Activated CD4-positive, alpha-beta T cell treated with anti-CD3 and anti-CD28 coated beads, Interleukin-2, amount 10 ng/mL, durations not matched to agents 24 days and 14 days (primary cell): ENCODE results near the gene MKKS. TPM values are rescaled to one million over a fixed set of nuclear protein-coding genes. Genes with fewer than 3 reads are reported as not detected.

Experiments used
- DNase-seq: peaks from one replicate; pipeline ENCODE4 v3.0.0; 2022
- H3K27ac Mint-ChIP-seq: one replicate; pipeline ENCODE4 v1.8.0; 2022; ENCODE audit warnings: mild to moderate bottlenecking, mixed read lengths
- H3K27me3 Mint-ChIP-seq: one replicate; pipeline ENCODE4 v1.8.0; 2022; ENCODE audit warnings: mixed read lengths
- H3K36me3 Mint-ChIP-seq: one replicate; pipeline ENCODE4 v1.8.0; 2022; ENCODE audit warnings: low read depth, mild to moderate bottlenecking, mixed read lengths
- H3K4me1 Mint-ChIP-seq: one replicate; pipeline ENCODE4 v1.8.0; 2021; ENCODE audit warnings: mixed read lengths
- H3K4me3 Mint-ChIP-seq: one replicate; pipeline ENCODE4 v1.8.0; 2022; ENCODE audit warnings: mild to moderate bottlenecking, moderate library complexity, mixed read lengths
- H3K9me3 Mint-ChIP-seq: one replicate; pipeline ENCODE4 v1.8.0; 2021; ENCODE audit warnings: mixed read lengths
- intact Hi-C: fragments of 100-400 bp; cut with micrococcal nuclease; formaldehyde crosslinking; loops from one replicate; pipeline ENCODE4 v1.15.1; 2023
- total RNA-seq: library from RNA; stranded (reverse); gene quantifications from 2 replicates; pipeline ENCODE4 v1.2.3, GENCODE V29; 2022

The MKKS gene
- total RNA-seq, 1 donor from 2014 or later: 8.0 TPM

DNA sequence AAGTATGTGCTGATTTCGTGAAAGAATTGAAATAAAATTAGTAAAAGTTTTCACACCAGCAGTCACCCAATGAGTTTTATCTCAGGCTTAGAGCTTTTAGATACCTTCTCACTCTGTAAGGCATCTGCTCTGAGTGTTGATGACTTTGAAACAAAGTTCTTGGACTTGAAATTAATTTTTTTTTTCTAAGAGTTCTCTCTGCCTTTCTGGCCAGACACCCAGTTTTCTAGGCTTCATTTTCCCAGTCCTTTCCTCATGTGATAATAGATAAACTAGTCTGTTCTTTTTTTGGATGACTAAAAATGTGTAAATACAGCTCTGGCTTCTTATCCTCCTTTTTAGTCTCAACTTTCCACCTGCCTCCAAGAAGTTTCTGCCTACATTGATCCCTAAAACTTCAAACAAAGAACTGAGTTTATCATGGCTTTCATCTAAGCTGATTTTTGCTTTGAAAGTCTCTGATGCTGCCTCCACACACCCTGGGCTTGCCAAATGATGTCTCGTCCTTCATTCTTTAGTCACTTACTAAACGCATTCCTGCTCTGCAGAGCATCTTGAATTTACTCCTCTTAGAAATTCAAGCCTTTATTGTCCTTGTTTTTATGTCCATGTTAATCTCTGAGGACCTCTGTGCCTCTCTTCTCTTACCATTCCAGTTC lies 33.8 kb upstream of the MKKS start:
- DNase-seq: no peak
- Mint-ChIP-seq H3K4me3 (no peak overlapping the region), H3K4me1 (peaks cover 14% of the 10 kb centered on the region), H3K9me3 (peaks cover 11% of the 10 kb centered on the region), H3K36me3 (peaks cover 16% of the 10 kb centered on the region), H3K27ac (no peak overlapping the region), H3K27me3 (no peaks in the 10 kb centered on the region)
- intact Hi-C loops: loop anchor here (2.0 kb wide), 1 partner anchor 69 kb away; no protein-coding TSS in a partner anchor

DNA sequence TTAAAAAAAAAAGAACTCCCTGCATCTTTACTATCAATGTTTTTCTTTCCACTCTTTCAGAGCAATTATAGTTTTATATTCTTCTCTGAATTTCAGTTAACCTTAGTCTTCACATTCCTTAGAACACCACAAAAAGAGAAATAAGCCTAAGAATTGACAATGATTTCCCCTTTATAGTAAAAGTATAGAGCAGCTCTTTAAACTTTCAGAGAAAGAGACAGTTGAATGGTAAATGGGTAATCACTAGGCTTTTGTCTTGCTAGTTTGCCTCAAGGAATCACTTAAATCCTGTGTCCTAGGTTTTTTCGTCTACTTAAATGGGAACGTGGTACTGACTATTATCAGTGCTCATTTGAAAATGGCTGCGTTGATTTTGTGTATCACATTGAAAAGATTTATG lies 32.8 kb upstream of the MKKS start:
- intact Hi-C loops: no loop called here
- H3K36me3 Mint-ChIP-seq: peaks cover 20% of the 10 kb centered on the region
- H3K9me3 Mint-ChIP-seq: peaks cover 13% of the 10 kb centered on the region
- no peaks in the 10 kb centered on the region for H3K27me3 Mint-ChIP-seq
- H3K4me1 Mint-ChIP-seq: peaks cover 18% of the 10 kb centered on the region
- H3K4me3 Mint-ChIP-seq: no peak overlapping the region
- no peak overlapping the region for H3K27ac Mint-ChIP-seq
- DNase-seq: no peak

DNA sequence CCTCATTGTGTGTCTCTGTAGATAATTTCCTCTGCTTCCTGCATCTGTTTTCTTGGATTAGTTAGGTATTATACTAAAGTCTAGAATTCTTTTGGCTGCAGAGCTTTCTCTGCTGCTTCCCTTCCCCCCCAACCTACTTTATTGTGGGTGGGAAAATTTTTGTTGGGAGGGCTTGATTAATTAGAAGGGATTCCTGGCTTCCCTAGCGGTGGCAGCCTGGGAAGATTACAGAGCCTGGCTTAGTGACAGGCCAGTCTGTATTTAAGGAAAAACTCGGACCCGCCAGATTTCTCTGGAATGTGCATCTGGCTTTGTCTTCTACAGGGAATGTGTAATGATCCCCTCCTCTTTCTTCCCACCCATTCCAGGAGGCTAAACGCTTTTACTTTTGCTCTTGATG lies 32.3 kb upstream of the MKKS start:
- Mint-ChIP-seq H3K4me3 (no peak overlapping the region), H3K27ac (no peak overlapping the region), H3K9me3 (peaks cover 16% of the 10 kb centered on the region), H3K36me3 (peaks cover 19% of the 10 kb centered on the region), H3K4me1 (peaks cover 22% of the 10 kb centered on the region), H3K27me3 (no peaks in the 10 kb centered on the region)
- DNase-seq: peak; percentile 29
- intact Hi-C loops: no loop called here

DNA sequence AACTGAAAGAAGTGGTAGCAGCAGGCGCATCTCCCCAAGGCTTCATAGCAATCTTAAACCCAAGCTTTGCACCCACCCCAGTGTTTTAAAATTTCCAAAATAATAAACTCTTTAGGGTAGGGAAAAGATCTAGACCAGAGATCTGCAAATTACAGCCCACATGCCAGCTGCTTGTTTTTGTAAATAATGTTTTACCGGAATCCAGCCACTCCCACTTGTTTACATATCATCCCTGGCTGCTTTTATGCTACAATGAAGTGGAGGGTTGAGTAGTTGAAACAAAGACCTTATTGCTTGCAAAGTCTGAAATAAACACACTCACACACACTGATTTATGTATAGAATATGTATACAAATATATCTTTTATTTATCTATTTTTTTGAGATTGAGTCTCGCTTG lies 31.1 kb upstream of the MKKS start:
- peaks cover 22% of the 10 kb centered on the region for H3K4me1 Mint-ChIP-seq
- H3K4me3 Mint-ChIP-seq: no peak overlapping the region
- peaks cover 22% of the 10 kb centered on the region for H3K9me3 Mint-ChIP-seq
- no peak overlapping the region for H3K27ac Mint-ChIP-seq
- peaks cover 24% of the 10 kb centered on the region for H3K36me3 Mint-ChIP-seq
- H3K27me3 Mint-ChIP-seq: no peaks in the 10 kb centered on the region
- intact Hi-C loops: no loop called here
- DNase-seq: no peak

DNA sequence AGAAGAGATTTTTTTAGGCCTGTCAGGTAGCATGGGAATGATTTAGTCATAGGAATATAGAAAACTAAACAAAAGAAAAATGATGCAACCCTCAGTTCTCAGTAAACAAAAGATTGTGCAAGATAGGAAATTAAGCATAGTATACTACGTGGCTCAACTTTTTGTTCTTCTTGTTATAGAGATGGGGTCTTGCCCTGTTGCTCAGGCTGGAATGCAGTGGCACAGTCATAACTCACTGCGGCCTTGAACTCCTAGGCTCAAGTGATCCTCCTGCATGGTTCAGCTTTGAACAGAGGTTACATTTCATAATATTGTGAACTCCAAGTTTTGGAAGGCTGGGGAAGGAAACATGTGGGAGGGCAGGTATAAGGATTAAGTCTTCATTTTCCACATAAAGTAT lies 29.6 kb upstream of the MKKS start:
- Mint-ChIP-seq H3K9me3 (peaks cover 27% of the 10 kb centered on the region), H3K27ac (no peak overlapping the region), H3K36me3 (peaks cover 32% of the 10 kb centered on the region)

GRCh38 chr20:10462516-10462915 lies 28.5 kb upstream of the MKKS start:
- H3K4me1 Mint-ChIP-seq: peaks cover 13% of the 10 kb centered on the region
- H3K9me3 Mint-ChIP-seq: peaks cover 27% of the 10 kb centered on the region
- peaks cover 38% of the 10 kb centered on the region for H3K36me3 Mint-ChIP-seq
- no peak for DNase-seq
- H3K27me3 Mint-ChIP-seq: no peaks in the 10 kb centered on the region
- H3K4me3 Mint-ChIP-seq: no peak overlapping the region
- intact Hi-C loops: no loop called here
- no peak overlapping the region for H3K27ac Mint-ChIP-seq

More for the DNA sequence above, 29.6 kb upstream of the MKKS start:
- peaks cover 19% of the 10 kb centered on the region for H3K4me1 Mint-ChIP-seq
- no peak for DNase-seq
- no peaks in the 10 kb centered on the region for H3K27me3 Mint-ChIP-seq
- H3K4me3 Mint-ChIP-seq: no peak overlapping the region
- intact Hi-C loops: loop anchor here (1.0 kb wide), 1 partner anchor 29 kb away; the partner anchor contains the start of gene MKKS

DNA sequence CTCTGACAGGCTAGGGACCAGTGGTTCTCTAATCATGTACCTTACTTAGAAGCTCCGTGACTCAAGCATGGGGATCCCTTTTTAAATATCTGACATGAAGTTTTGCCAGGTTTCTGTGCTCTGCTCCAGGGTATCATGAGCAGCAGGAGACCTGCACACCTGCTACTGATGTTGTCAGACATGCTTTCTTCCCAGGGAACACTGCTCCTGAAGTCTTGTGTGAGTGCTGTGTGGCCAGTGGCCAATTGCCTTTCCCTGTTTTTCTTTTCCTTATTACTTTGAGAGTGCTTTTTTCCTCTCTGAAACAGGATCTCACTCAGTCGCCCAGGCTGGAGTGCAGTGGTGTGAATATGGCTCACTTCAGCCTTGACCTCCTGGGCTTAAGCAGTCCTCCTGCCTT lies 27.5 kb upstream of the MKKS start:
- Mint-ChIP-seq H3K27ac (no peak overlapping the region), H3K36me3 (peaks cover 43% of the 10 kb centered on the region)
- intact Hi-C loops: no loop called here

GRCh38 chr20:10454151-10454750 lies 20.2 kb upstream of the MKKS start:
- peak overlapping the region; percentile 10 for H3K27ac Mint-ChIP-seq
- no peaks in the 10 kb centered on the region for H3K27me3 Mint-ChIP-seq
- H3K36me3 Mint-ChIP-seq: peaks cover 23% of the 10 kb centered on the region
- DNase-seq: no peak
- H3K4me3 Mint-ChIP-seq: peak overlapping the region; percentile 8
- peaks cover under 1% of the 10 kb centered on the region for H3K9me3 Mint-ChIP-seq
- H3K4me1 Mint-ChIP-seq: peaks cover 20% of the 10 kb centered on the region
- intact Hi-C loops: no loop called here

More for the DNA sequence above, 27.5 kb upstream of the MKKS start:
- Mint-ChIP-seq H3K4me3 (no peak overlapping the region), H3K9me3 (peaks cover 27% of the 10 kb centered on the region), H3K27me3 (no peaks in the 10 kb centered on the region), H3K4me1 (peaks cover 13% of the 10 kb centered on the region)
- DNase-seq: peak; percentile 35

- H3K27ac Mint-ChIP-seq: peak overlapping the region; percentile 70
- H3K36me3 Mint-ChIP-seq: peaks cover 14% of the 10 kb centered on the region
- H3K4me3 Mint-ChIP-seq: peak overlapping the region; percentile 38
- H3K9me3 Mint-ChIP-seq: no peaks in the 10 kb centered on the region
- peak; percentile 81 for DNase-seq
- H3K4me1 Mint-ChIP-seq: peaks cover 22% of the 10 kb centered on the region
- H3K27me3 Mint-ChIP-seq: no peaks in the 10 kb centered on the region
- intact Hi-C loops: no loop called here
These were observed 19.2 kb upstream of the MKKS start for GRCh38 chr20:10453241-10453640.

DNA sequence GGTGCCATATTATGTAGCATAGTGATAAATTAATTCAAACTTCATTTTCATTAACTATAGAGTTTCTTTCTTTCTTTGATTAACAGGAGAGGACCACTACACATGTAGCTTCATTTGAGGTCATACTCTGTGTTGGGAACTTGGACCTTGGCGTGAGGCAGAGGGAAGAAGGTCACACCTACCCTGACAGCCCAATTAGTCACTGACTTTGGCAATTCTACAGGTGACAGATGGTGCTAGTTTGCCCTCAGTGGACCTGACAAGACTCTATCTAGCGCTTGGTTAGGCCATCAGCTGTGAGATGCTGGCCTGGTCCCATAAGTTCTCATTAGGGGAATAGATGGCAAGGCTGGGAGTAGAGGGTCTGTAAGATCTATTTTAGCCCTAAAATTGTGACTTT lies 15.2 kb upstream of the MKKS start:
- H3K9me3 Mint-ChIP-seq: no peaks in the 10 kb centered on the region
- H3K27ac Mint-ChIP-seq: no peak overlapping the region
- H3K4me3 Mint-ChIP-seq: no peak overlapping the region
- H3K27me3 Mint-ChIP-seq: no peaks in the 10 kb centered on the region
- intact Hi-C loops: no loop called here
- no peak for DNase-seq
- H3K36me3 Mint-ChIP-seq: peaks cover 7% of the 10 kb centered on the region
- H3K4me1 Mint-ChIP-seq: peaks cover 37% of the 10 kb centered on the region

DNA sequence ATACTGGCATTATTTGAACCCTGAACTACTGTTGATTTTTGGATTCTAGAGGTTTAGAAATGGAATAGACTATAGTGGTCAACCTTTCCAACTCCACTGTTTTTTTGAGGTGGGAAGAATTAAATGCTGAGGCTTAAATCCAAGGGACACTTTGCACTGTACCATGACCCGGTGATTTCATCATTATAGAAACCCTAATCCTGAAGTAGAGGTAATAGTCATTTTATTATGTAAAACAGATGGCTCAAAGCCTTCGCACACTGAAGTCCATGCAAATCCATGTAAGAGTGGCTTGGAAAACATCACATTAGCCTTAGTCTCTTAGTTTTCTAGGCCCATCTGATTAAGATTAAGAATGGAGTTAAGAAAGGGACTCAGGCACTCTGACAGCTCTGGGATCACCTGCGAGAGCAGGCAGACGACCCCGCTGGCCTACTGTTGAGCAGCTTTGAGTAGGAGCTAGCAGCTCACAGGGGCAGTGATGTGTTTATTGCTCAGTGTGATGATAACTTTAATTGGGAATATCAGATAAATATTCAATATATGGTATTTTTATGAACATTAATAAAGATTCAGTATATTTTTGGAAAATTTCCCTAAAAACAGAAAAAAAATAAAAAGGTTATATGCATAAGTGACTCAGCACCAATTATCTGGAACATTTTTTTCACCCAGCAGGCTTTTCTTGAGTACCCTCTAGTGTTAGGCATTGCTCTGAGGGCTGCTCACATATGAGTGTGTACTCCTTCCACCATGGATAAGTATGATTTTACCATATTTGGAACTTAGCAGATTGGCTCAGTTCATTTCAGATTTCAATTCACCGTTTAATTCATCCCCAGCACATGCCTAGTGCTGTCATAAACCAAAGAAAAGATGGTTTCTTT lies 14.5 kb upstream of the MKKS start:
- DNase-seq: no peak
- Mint-ChIP-seq H3K4me3 (no peak overlapping the region), H3K36me3 (peaks cover 7% of the 10 kb centered on the region), H3K4me1 (peaks cover 33% of the 10 kb centered on the region), H3K9me3 (no peaks in the 10 kb centered on the region), H3K27ac (peak overlapping the region; percentile 27), H3K27me3 (no peaks in the 10 kb centered on the region)
- intact Hi-C loops: no loop called here

DNA sequence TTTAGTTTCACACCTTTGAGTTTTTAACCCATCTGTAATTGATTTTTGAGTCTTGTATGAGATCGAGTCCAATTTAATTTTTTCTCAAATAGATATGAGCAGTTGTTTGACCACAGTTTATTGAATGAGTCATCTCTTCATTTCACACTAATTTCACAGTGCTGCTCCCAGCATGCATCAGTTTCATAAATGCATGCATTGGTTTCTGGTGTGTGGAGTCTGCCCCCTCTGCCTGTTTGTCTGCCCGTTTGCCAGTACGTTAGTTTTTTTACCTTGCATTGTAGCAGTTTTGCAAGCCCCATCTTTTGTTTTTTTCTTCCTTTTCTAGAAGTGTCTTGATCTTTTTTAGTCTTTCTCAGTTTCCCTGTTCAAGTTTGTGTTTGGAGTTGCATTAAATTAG lies 13.0 kb upstream of the MKKS start:
- H3K27me3 Mint-ChIP-seq: no peaks in the 10 kb centered on the region
- peak overlapping the region; percentile 76 for H3K27ac Mint-ChIP-seq
- H3K4me1 Mint-ChIP-seq: peaks cover 25% of the 10 kb centered on the region
- H3K36me3 Mint-ChIP-seq: peaks cover 1% of the 10 kb centered on the region
- H3K9me3 Mint-ChIP-seq: no peaks in the 10 kb centered on the region
- H3K4me3 Mint-ChIP-seq: peak overlapping the region; percentile 65
- DNase-seq: peak; percentile 82
- intact Hi-C loops: loop anchor here (1.0 to 2.0 kb wide), 2 partner anchors 12 to 72 kb away; partner anchors contain the start of gene SLX4IP

GRCh38 chr20:10445758-10446157 lies 11.7 kb upstream of the MKKS start:
- peaks cover 24% of the 10 kb centered on the region for H3K4me1 Mint-ChIP-seq
- no peaks in the 10 kb centered on the region for H3K36me3 Mint-ChIP-seq
- no peaks in the 10 kb centered on the region for H3K9me3 Mint-ChIP-seq
- H3K27me3 Mint-ChIP-seq: no peaks in the 10 kb centered on the region
- H3K27ac Mint-ChIP-seq: no peak overlapping the region
- DNase-seq: no peak
- H3K4me3 Mint-ChIP-seq: no peak overlapping the region
- intact Hi-C loops: loop anchor here (2.0 kb wide), 1 partner anchor 73 kb away; no protein-coding TSS in a partner anchor

DNA sequence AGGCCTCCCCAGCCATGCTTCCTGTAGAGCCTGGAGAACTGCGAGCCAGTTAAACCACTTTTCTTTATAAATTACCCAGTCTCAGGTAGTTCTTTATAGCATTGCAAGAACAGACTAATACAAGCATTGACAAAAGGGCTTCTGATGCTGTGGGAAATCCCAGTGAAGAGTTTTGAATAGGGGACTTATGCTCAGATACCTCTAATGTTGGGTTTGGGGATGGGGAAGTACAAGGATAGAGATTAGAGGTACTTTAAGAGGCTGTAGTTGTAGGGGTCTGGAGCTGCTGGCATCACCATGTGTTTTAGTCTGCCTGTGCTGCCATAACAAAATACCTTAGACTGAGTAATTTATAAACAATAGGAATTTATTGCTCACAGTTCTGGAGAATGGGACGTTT lies 9.9 kb upstream of the MKKS start:
- intact Hi-C loops: no loop called here
- Mint-ChIP-seq H3K4me3 (no peak overlapping the region), H3K36me3 (no peaks in the 10 kb centered on the region), H3K27me3 (no peaks in the 10 kb centered on the region), H3K4me1 (peaks cover 21% of the 10 kb centered on the region), H3K9me3 (no peaks in the 10 kb centered on the region), H3K27ac (peak overlapping the region; percentile 54)
- DNase-seq: no peak
